ENCODE data around the gene AGAP1.

- TF ChIP-seq POLR2AphosphoS5 (IDR thresholded peaks at IDR 0.05; ENCODE audit: low read depth, low read length) (no peak), POLR2A (IDR thresholded peaks at IDR 0.05; ENCODE audit: low read depth, low read length) (no peak), TAF1 (IDR thresholded peaks at IDR 0.05; ENCODE audit: low read depth, low read length) (no peak)
Measured at GRCh38 chr2:236055471-236055870, 561.6 kb downstream of the AGAP1 start.
